CD4-positive, alpha-beta T cell treated with Interferon alpha-2 for 1 hour (primary cell): Measurements from ENCODE around the gene SSR3.
"Not testable (repeated sequence)": the region's sequence is repeated elsewhere in the genome, so short reads cannot be mapped to it uniquely, and the experiment has no call there.

ENCODE experiments used
- DNase-seq, 2 donors: peaks; one replicate each; pipeline ENCODE4 v3.0.0-alpha.2; 2020 to 2022

SSR3 gene

DNA sequence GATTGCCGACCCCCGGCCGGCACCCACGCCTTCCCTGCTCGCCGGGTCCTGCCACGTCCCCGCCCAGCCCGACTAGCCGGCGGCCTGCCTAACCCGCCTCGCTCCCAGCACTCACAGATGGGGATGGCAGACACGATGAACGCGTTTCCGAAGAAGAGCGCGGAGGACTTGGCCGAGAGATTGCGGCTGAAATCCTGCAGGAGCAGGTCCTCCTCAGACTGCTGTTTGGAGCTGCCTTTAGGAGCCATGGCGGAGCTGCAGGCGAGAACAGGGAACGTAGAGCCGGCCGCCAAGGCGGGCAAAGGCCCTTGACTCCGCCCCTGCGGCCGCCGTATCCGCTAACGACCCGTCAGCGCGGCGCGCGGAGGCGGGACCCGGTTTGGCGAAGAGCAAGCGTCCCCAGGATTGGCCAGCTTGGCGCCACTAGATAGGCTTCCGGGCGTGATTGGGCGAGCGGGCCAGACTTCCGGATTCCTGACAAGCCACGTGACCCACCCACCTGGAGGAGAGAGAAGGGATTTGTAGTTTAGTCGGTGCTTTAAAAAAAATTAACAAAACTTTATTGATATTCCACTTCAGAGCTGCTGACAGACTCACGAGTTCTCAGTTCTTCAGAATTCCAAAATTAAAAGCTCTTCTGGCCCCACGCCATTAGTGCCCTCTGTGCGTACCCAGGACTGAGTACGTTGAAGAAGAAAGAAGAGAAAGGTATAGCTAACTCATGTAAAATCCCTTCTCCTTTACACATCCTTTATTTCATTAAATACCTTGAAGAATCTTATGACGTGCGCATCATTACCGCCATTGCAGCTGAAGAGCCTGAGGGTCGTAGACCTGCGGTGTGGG lies at the start of gene SSR3:
TSS of gene SSR3 (minus strand) at position 276 of the 846 bp plus-strand sequence. CDS start at position 248, 28 bp downstream.
- peak; percentile 99 for DNase-seq

DNA sequence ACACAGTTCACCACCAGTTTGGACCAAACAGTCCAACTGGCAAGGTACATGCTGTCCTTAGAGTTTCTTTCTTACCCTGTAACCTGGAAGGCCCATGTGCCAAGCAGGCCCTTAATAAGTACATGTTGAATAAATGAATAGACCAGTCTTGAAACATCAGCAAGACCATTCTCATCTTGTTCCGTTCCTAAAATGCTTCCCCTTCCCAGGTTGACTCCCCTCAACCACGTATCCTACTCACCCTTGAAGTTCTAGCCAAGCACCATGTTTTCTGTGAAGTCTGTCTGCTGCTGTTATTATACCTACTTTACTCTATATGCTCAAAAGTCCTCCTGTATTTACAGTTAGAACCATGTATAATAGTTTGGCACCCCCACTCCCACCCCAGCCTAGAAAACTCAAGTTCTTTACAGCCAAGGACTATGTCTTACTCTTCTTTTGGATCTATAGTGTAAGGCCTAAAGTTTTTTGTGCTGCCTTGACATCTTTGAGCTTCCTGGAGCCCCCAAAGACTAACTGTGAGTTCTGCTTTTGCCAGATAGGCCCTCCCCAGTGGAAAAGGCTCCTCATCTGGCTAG lies 49.2 kb upstream of the SSR3 start:
- DNase-seq = no peak

DNA sequence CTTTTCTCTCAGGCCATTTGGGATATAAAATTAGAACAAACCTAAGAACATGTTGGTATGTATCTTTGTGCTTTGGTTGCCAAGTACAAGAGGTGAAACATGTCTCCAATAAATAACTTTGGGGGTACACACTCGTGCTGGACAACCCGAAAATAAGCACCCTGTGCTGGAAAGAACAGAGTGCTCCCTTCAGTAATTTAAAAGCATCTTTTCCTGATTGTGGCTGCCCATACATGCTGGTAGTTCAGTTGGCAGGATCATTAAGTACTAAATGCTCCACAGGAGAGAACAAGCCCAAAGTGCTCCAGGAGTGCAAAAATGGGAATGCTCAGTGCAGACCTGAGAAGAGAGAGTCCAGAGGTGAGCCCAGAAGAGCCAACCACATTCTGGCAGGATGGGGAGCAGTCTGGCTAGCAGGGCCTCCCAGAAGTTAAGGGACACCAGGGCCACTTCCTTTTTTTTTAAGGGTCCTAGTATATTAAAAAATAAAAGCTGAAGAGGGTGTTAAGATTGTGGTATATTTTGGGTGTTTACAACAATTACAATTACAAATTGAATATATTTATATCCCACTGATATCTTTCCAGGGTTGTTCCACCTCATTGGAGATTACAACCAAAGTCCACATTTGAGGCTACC lies 48.6 kb upstream of the SSR3 start:
- DNase-seq = no peak

DNA sequence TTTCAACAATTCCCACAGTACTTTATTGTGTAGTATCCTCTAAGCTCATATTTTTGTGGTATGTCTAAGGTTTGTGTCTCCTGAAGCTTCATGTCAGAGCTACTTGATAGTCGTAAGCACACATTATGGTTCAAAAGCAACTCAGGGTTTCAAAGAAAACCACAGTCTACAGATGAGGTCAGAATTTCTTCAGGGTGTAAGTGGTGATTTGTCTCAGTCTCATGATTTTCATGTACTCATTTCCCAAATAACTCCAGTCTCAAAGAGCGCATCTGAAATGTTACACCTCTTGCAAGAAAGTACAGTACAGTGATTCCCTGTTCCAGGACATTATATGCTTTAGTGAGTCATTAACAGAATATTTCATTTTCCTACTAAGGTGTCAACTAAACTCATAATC lies 47.5 kb upstream of the SSR3 start:
- DNase-seq = no peak

DNA sequence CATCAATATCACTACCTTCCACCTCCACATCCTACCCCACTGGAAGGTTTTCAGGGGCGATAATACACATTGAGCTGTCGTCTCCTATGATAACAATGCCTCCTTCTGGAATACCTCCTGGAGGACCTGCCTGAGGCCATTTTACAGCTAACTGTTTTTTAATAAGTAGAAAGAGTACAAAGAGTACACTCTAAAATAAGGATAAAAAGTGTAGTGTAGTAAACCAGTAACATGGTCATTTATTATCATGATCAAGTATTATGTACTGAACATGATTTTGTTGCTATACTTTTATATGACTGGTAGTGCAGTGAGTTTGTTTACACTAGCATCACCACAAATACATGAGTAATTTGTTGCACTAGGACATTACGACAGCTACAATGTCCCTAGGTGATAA lies 46.6 kb upstream of the SSR3 start:
- no peak for DNase-seq

DNA sequence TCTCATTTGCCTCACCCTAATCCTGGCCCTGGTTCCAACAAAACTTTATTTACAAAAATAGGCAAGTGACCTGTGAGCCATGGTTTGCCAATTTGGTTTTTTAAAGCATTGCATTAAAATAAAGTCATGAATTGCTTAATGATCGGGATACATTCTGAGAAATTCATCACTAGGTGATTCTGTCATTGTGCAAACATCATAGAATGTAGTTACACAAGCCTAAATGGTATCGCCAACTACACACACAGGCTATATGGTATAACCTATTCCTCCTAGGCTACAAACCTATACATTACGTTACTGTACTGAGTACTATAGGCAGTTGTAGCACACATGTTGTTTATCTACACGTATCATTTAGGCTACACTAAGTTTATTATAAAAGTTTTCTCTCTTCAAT lies 45.9 kb upstream of the SSR3 start:
- no peak for DNase-seq

DNA sequence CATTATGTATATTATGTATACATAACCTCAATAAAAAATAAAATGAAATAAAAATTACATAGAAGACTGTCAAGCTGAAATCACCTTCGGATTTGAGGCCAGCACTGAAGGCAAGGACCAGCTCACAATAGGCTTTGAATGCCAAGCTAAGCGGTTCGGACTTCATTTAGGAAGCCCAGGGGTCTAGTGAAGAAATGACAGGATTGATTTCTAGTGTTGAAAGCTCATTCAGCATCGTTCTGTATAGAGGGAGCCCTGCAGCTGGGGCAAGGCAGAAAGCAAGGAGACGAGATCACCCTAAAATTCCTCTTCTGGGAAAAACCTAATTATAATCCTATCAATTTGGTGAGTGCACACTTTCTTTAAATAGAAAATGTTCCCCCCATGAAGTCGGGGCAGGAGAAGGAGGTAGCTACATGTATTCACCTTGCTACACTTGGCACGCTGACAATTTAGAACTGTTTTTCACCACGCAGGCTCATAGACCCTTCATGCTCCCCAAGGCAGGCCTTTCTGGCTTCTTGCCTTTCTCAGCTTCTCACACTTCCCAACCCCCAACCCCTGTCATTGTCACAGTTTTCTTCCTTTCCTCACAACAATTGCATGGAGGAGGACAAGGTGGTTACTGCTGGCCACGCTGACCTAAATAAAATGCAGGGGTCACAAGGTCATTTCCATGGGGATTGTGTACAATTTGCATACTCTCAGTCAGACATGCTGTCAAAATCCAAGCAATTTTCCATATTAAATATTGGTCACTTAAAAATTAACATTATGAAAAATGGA lies 44.4 kb upstream of the SSR3 start:
- no peak for DNase-seq

DNA sequence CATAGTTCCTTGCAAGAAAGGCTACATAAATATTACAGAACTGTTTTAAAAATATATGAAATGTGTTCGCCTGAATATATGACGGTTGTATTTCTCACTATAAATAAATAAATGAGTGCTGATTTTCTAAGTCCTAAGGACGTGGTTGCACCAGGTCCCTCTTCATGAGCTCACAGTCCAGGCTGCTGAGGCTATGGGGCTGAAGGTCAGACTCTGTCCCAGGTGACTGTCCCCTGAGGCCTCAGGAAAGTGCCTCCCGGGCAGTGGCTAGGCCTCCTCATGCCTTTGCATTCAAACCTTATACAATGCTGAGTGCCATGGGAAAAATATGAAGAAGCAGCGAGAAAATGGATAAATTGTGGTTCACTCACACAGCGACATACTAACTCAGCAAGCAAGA lies 43.5 kb upstream of the SSR3 start:
- no peak for DNase-seq

DNA sequence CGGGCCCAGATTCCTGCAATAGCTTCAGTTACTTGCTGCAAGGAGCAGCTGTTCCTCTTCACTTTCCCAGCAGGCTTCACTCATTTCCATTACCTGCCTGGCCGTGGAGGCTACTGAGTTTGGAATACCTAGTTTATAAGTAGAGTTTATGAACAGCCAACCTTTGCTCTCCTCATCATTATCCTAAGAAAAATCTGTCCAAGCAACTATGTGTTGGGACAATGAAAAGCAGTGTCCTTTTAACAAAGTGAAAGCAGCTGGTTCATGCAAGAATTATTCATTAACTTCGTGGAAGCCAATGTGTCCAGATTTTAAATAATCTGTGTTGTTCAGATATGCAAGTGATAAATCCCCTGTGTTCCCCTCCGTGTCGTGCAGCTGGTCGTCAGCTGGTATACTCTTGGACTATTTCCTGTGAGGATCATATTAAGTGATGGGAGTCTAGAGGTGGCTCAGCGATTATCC lies 39.3 kb upstream of the SSR3 start:
- no peak for DNase-seq

DNA sequence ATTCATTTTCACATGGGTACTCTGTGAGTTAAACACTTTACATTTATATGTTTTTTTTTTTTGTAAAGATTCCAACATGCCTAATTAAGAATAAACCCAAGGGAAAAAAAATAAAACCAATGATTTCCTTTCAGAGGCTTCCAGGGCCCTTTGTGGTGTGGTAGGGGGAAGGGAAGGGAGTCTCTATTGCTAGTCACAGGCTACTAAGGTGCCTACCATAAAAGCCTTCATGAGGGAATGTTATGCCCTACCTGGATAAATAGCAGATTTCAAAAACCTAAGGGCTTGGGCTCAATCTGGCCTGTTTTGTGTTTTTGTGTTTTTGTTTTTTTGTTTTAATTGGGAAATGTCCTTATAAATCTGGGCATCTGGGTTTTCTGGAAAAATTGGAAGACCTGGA lies 38.9 kb upstream of the SSR3 start:
- no peak for DNase-seq

DNA sequence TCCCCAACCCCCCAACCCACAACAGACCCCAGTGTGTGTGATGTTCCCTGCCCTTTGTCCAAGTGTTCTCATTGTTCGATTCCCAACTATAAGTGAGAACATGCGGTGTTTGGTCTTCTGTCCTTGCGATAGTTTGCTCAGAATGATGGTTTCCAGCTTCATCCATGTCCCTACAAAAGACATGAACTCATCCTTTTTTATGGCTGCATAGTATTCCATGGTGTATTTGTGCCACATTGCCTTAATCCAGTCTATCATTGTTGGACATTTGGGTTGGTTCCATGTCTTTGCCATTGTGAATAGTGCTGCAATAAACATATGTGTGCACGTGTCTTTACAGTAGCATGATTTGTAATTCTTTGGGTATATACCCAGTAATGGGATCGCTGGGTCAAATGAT lies 34.9 kb upstream of the SSR3 start:
- not testable (repeated sequence) for DNase-seq

DNA sequence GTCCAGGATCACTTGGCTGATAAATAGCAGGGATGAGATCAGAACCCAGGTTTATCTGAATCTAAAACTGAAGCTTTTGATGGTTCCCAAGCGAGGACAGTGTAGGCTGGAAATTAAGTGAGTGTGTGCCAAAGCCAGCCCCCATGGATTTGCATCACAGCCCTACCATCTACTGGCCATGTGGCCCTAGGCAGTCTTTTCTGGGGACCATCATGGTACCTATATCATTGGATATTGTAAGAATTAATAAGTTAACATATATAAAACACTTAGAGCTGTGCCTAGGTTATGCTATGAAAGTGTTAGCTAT lies 32.8 kb upstream of the SSR3 start:
- DNase-seq = no peak

DNA sequence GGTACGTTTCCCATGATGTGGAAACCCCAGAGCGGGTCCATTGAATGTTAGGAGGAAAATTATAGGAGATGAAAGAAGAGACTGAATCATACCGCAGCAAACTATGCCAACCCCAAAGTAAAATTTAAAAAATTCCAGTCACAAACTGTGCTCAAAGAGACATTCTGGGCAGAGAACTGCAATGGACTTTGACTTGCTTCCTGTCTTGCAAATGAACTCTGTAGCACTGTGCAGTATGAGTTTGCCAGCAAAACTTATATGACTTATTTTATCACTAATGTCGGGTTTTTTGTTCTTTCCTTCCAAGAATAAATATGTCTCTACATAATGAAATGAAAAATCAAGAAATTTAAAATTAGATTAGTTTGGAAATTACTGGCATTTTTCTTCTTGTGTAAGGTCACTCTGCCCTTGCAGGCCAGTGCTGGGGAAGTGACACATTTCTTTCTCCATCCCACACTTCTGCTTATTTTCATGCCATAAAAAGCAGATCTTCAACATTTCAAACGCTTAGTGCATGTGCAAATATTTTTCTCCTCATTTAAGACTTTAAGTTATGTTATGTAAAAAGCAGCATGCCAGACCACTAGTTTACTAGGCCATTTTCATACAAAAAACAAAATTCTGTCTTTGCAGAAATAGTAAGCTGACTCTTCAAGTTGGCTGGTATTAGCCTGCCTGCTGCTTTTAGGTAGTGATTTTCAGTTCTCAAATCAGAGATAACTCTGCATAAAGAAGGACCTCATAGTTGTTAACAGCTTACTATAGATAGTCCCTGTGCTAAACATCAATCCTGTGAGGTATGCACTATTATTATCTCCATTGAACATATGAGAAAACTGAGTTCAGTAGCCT lies 32.2 kb upstream of the SSR3 start:
- no peak for DNase-seq

DNA sequence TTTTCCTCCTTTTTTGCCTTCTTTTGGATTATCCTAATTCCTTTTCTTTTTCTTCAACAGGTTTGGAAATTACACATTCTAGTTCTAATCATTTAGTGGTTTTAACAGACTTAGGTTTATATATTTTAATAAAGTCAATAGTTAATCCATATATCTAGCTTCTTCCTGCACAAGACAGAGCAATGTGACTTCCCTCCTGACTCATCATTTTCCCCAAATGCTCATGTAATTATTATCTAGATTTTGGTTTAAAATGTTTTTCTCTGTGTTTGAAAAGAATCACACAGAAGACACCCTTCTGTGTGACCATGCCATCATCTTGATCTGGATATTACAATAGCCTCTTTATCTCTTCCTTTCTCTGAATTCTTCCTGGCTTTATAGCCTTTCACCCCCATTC lies 28.6 kb upstream of the SSR3 start:
- DNase-seq = no peak

DNA sequence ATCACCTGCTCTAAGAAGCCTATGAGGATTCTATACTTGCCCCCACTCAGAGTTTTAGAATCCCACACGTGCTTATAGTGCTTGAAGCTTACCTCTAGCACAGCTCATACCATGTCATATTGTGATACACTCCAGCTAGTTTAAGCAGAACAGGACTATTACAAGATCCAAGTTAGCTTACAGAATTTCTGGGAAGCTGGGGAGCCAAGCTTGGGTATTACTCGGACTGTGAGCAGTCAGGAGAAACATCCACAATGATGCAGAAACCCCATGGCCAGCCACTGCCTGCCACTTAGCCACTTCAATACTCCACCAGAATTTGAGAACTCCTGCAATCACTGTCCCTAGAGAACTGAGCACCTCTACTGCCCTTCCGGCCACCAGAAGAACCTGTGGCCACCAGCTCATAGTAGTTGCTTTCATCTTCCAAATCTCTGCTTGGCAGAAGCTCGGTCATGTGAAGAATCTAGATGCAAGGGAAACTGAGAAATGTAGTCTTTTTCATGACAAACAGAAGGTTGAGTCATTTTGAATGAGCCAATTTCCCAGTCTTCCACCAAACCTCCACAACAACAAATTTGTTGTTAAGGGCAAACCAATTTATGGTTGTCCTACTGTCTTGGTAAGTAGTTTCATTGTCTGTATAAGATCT lies 27.7 kb upstream of the SSR3 start:
- DNase-seq = no peak

DNA sequence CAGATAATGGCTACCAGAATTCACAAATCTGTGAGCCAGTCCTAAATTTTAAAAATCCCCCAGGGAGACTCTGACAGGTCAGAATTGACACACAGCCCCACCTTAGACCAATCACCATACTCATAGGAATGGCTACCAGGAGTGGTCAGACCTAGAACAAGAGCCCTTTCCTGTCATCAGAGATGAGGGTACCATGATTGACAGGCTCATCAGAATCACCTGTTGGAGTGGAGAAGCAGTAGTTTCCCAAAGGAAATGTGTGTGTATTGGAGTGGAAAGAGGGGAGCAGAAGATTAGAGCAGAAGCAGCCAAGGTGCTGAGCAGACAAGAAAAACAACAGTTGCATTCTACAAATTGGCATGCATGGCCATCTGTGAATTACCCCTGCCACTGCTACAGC lies 27.0 kb upstream of the SSR3 start:
- DNase-seq = no peak

DNA sequence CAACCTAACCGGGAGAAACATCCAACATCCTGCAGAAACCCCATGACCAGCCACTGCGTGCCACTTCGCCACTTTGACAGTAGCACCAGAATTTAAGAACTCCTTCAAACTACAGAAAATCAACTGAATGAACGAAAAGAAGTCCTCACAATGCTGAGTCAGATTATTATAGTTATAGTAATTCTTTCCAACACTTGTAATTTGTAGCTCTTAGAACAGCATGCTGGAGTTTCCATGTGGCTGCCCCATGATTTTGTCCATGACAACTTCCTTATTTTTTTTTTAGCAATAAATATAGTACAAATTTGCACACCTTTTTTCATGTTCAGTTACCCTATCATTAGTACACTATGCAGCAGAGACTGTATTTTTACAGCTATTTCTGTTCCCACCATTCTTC lies 26.1 kb upstream of the SSR3 start:
- no peak for DNase-seq

DNA sequence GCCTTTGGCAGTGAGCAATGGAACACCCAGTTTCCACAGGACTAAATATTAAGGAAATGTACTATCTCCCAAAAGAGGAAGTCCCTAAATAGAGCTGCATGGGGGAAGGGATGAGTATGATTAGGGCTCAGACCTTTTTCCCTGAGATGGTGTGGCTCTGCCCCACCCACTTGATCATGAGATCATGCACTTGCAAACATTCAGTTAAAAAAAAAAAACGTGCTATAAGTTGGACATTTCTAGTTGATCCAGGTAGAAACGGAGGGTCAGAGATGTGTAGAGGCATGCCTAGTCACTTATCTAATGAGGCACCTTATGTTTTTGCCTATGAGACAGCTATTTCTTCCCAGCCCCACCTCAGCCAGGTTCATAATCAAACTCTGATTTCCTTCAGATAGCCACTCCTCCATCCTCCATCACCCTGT lies 24.5 kb upstream of the SSR3 start:
- peak in 1 of 2 donors; percentile 11 for DNase-seq

DNA sequence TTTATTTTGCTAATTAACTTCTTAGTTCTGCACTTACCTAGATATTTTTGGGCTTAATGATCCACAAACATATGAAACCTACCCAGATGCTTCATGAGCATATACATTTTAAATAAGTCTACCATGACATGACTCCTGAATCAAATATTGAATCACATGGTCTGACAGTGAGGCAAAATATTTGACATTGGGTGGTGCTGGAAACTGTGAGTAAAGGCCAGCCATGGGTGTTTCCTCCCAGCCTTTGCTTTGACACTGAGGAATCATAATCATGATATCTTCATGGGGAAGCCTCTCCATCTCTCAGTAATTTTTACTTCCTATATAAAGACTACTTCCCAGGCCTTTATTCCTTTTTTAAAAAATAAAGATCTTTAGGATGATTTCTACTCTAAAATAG lies 22.8 kb upstream of the SSR3 start:
- DNase-seq = no peak

DNA sequence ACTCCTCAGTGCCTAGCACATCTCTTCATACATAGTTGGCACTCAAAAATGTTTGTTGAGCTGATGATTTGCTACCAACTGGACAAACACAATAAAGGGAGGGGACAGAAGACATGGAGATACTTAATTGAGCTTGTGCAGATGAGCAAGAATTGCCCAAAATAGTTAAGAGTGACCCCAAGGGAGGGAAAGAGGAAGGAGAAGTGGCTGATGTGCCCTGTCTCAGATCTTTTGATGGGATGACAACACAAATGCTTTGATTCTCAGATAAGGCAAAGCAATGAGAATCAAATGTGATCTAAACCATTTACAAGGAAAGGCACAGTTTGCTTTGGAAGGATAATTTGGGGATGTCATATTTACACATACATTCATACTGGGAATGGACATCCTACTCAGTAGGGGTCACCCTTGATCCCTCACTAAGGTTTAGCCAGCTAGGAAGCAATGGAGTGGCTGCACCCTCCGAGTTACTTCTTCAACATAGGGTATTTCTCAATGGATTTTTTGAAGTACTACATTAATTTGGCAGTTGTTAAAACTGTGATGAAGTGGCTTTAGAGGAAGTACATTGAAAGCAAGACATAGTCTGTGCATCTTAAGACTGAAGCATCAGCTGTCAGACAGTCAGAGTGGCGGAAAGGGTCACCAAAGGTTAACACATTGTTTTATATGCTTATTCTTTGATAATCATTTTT lies 21.9 kb upstream of the SSR3 start:
- DNase-seq = no peak

DNA sequence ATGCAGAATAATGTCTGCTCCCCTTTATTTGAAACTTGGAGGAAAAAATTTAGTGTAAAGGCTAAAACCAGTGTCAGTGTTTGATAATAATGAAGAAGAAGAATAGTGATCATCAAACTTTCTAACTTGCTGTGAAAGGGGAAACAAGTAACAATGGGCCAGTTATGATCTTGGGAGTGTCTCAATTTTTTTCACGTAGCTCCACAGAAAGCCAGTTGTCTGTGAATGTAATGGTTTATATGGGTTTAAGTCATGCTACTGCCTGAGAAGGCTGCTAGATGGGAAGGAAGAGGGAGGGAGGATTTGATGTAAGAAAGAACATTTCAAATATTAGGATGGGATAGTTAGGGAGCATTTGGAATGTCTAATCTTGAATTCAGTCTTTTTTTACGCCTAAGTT lies 21.1 kb upstream of the SSR3 start:
- no peak for DNase-seq
